Endothelial cell of umbilical vein (primary cell): ENCODE results near the gene RASGRP1. TPM values are rescaled to one million over a fixed set of nuclear protein-coding genes. Genes with fewer than 3 reads are reported as not detected.

Experiments
- BruUV-seq: library from RNA; stranded (reverse); fragments of 400-500 nt; replicated peaks from 2 replicates; lab custom pipeline; 2021; lab: Mats Ljungman, UMichigan
- CTCF ChIA-PET: fragments of 300-600, 350-600 bp; sonication (Branson Sonifier 250); formaldehyde crosslinking; loops from one replicate; lab custom pipeline; 2021; ENCODE audit warnings: antibody characterized with exemption, inconsistent platforms; lab: Charles Lee
- POLR2A ChIA-PET: fragments of 300-600, 350-600 bp; sonication (Branson Sonifier 250); formaldehyde crosslinking; loops from one replicate; lab custom pipeline; 2021; ENCODE audit warnings: antibody characterized with exemption, inconsistent platforms; lab: Charles Lee
- DNase-seq: peaks from one replicate; pipeline ENCODE4 v3.0.0-alpha.2; 2011; ENCODE audit warnings: low read depth, low spot score
- FAIRE-seq: peaks from 2 replicates; lab custom pipeline; 2011; peaks lifted over from hg19 to GRCh38; lab: Jason Lieb, UNC
- H2AFZ ChIP-seq: 2 replicates; pipeline ENCODE4 v1.6.0; 2012; ENCODE audit warnings: low read depth, low read length, control low read depth, inconsistent platforms
- H3K27ac ChIP-seq: 2 replicates; pipeline ENCODE4 v1.5.1; 2011; ENCODE audit warnings: low read depth, mild to moderate bottlenecking, control low read depth, low read length, moderate library complexity; ENCODE audit not compliant: insufficient read depth
- H3K27me3 ChIP-seq, 2 experiments: 2 replicates each; pipeline versions ENCODE4 v1.6.0 to v1.6.1; 2011; ENCODE audit warnings: low read length in 2 of 2, mixed read lengths in 1 of 2; ENCODE audit not compliant: control insufficient read depth in 2 of 2, insufficient read depth in 2 of 2
- H3K36me3 ChIP-seq, 2 experiments: 2 replicates in 1 of 2; 3 replicates in 1 of 2; pipeline ENCODE4 v1.5.1; 2011; ENCODE audit warnings: low read length in 2 of 2, mild to moderate bottlenecking in 1 of 2, moderate library complexity in 1 of 2; ENCODE audit not compliant: control insufficient read depth in 2 of 2, insufficient read depth in 2 of 2; ENCODE audit errors: extremely low read depth in 1 of 2
- H3K4me1 ChIP-seq: 3 replicates; pipeline ENCODE4 v1.5.1; 2011; ENCODE audit warnings: mild to moderate bottlenecking, low read length; ENCODE audit not compliant: control insufficient read depth, insufficient read depth; ENCODE audit errors: extremely low read depth
- H3K4me2 ChIP-seq: 2 replicates; pipeline ENCODE4 v1.6.1; 2011; ENCODE audit warnings: low read length, control low read depth, mixed read lengths; ENCODE audit not compliant: insufficient read depth
- H3K4me3 ChIP-seq, 3 experiments: fragments of 200-600 bp in 1 of 3; sonication (generic), shearing (Covaris generic) in 1 of 3; replicated peaks in 1 of 3; 2 replicates each; pipeline ENCODE4 v1.5.1; 2011 to 2016; ENCODE audit warnings: control low read depth in 3 of 3, low read length in 3 of 3, mild to moderate bottlenecking in 2 of 3, inconsistent platforms in 1 of 3, low read depth in 1 of 3, moderate library complexity in 1 of 3; ENCODE audit not compliant: insufficient read depth in 1 of 3
- H3K79me2 ChIP-seq: 2 replicates; pipeline ENCODE4 v1.6.0; 2012; ENCODE audit warnings: low read length, inconsistent platforms; ENCODE audit not compliant: control insufficient read depth, insufficient read depth
- H3K9ac ChIP-seq: replicated peaks from 2 replicates; pipeline ENCODE3; 2011; ENCODE audit warnings: low read length, control low read depth; ENCODE audit not compliant: insufficient read depth; ENCODE audit errors: extremely low read depth
- H3K9me1 ChIP-seq: replicated peaks from 3 replicates; pipeline ENCODE4 v1.6.0; 2011; ENCODE audit warnings: mild to moderate bottlenecking, low read length; ENCODE audit not compliant: control insufficient read depth, insufficient read depth; ENCODE audit errors: extremely low read depth
- H3K9me3 ChIP-seq: replicated peaks from 2 replicates; pipeline ENCODE4 v1.5.1; 2012; ENCODE audit warnings: low read length, inconsistent platforms; ENCODE audit not compliant: control insufficient read depth, insufficient read depth
- H4K20me1 ChIP-seq: replicated peaks from 2 replicates; pipeline ENCODE3; 2011; ENCODE audit warnings: mild to moderate bottlenecking, low read length; ENCODE audit not compliant: control insufficient read depth, insufficient read depth; ENCODE audit errors: extremely low read depth
- EZH2 ChIP-seq: IDR thresholded peaks from 2 replicates; pipeline ENCODE4 v1.6.1; 2012; ENCODE audit warnings: borderline replicate concordance, low read depth, mild to moderate bottlenecking, moderate library complexity, low read length, inconsistent platforms; ENCODE audit not compliant: severe bottlenecking
- FOS ChIP-seq: IDR thresholded peaks from 2 replicates; pipeline ENCODE4 v1.6.1; 2011; ENCODE audit warnings: mild to moderate bottlenecking, low read length, moderate library complexity, borderline replicate concordance; ENCODE audit not compliant: insufficient read depth
- GATA2 ChIP-seq: IDR thresholded peaks from 2 replicates; pipeline ENCODE4 v1.7.0; 2011; ENCODE audit warnings: low read depth, mild to moderate bottlenecking, moderate library complexity, mixed read lengths, low read length; ENCODE audit not compliant: insufficient read length, insufficient read depth
- JUN ChIP-seq: IDR thresholded peaks from 2 replicates; pipeline ENCODE4 v1.6.1; 2011; ENCODE audit warnings: borderline replicate concordance, low read depth; ENCODE audit not compliant: insufficient read length, insufficient read depth
- MYC ChIP-seq: IDR thresholded peaks from one replicate; pipeline ENCODE4 v1.6.1; 2011; ENCODE audit warnings: mild to moderate bottlenecking, low read depth, low read length
- POLR2A ChIP-seq: IDR thresholded peaks from 2 replicates; pipeline ENCODE4 v1.6.1; 2012; ENCODE audit warnings: low read depth, mild to moderate bottlenecking, control low read depth, low read length
- POLR2AphosphoS5 ChIP-seq: IDR thresholded peaks from 2 replicates; pipeline ENCODE4 v1.6.1; 2012; ENCODE audit warnings: low read depth, mild to moderate bottlenecking, control low read depth, low read length, moderate library complexity; ENCODE audit not compliant: insufficient read depth
- dilution Hi-C: fragments of 300-500 bp; cut with MboI; formaldehyde crosslinking; loops from one replicate; pipeline ENCODE4 v1.15.0; 2019; ENCODE audit warnings: low sequenced_read_pairs; ENCODE audit not compliant: extremely low pct_ligation_motif_present
- intact Hi-C: fragments of 100-400 bp; cut with micrococcal nuclease; formaldehyde crosslinking; loops from one replicate; pipeline ENCODE4 v1.10.0; 2022
- polyA plus RNA-seq, 4 experiments: library from polyadenylated mRNA; depleted of rRNA in 3 of 4; stranded (reverse) in 3 of 4; unstranded in 1 of 4; fragments of >200 nt; gene quantifications; 2 replicates each; pipeline versions ENCODE4 v1.2.1 to v1.2.3, GENCODE V29; 2011 to 2012; ENCODE audit warnings: missing spikeins in 1 of 4
- total RNA-seq: library from RNA; stranded (reverse); gene quantifications from 2 replicates; pipeline ENCODE4 v1.2.3, GENCODE V29; 2021
- TF ChIP-seq, protein P1 (sequence below): IDR thresholded peaks from 2 replicates; pipeline ENCODE4 v1.6.1; 2011; ENCODE audit not compliant: insufficient read depth, insufficient read length
- TF ChIP-seq, protein P2 (sequence below), 2 donors: IDR thresholded peaks; 1 replicate in 1 of 2; 2 replicates in 1 of 2; pipeline ENCODE4 v1.5.1; 2011; ENCODE audit warnings: low read length in 2 of 2, mild to moderate bottlenecking in 2 of 2, moderate library complexity in 2 of 2, control low read depth in 1 of 2, inconsistent platforms in 1 of 2, low read depth in 1 of 2; ENCODE audit not compliant: insufficient read depth in 1 of 2; ENCODE audit errors: extremely low read depth in 1 of 2

The RASGRP1 gene
- total and polyA plus RNA-seq, 2 donors (not counting 3 experiments of a cell fraction or from before 2014, with no cell fraction given), result 0.15 to 0.38 TPM

DNA sequence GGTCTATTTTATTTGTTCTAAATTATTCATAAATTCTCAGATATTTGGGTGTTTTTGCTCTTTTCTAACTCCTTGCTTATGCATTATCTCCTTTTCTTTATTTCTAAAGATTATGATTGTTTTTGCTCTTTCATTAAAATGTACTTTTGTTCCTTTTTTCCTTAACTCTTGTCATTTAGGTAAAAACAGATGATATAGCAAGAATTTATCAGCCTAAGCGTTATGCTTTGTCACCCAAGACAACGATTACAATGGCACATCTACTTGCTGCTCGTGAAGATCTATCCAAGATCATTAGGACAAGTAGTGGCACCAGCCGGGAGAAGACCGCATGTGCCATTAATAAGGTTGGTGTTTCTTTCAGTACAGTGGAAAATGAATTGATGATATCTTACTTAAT is 83.5 kb downstream of the RASGRP1 start:
- ChIA-PET POLR2A (no interaction called here), CTCF (interaction anchor here (0.7 kb wide), 1 partner anchor 65 kb away, joined by 3 read pairs; no protein-coding TSS in a partner anchor)
- no peak overlapping the region for H3K27ac ChIP-seq
- peaks cover 5% of the 10 kb centered on the region for H3K79me2 ChIP-seq
- BruUV-seq, result no TSS peak
- peaks cover 19% of the 10 kb centered on the region for H3K4me1 ChIP-seq
- DNase-seq, result no peak
- no peak overlapping the region for H2AFZ ChIP-seq
- peaks cover 3 to 8% of the 10 kb centered on the region in 2 experiments for H3K36me3 ChIP-seq
- dilution Hi-C loops (no loop called here), intact Hi-C loops (no loop called here)
- FAIRE-seq, result no peak
- H3K9ac ChIP-seq, result no peak overlapping the region
- no peak overlapping the region for H3K4me3 ChIP-seq
- TF ChIP-seq, protein P1, sequence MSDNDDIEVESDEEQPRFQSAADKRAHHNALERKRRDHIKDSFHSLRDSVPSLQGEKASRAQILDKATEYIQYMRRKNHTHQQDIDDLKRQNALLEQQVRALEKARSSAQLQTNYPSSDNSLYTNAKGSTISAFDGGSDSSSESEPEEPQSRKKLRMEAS, result no peak
- TF ChIP-seq POLR2AphosphoS5 (no peak), POLR2A (no peak), GATA2 (no peak), JUN (no peak), FOS (no peak), EZH2 (no peak), MYC (no peak)
- TF ChIP-seq, protein P2, sequence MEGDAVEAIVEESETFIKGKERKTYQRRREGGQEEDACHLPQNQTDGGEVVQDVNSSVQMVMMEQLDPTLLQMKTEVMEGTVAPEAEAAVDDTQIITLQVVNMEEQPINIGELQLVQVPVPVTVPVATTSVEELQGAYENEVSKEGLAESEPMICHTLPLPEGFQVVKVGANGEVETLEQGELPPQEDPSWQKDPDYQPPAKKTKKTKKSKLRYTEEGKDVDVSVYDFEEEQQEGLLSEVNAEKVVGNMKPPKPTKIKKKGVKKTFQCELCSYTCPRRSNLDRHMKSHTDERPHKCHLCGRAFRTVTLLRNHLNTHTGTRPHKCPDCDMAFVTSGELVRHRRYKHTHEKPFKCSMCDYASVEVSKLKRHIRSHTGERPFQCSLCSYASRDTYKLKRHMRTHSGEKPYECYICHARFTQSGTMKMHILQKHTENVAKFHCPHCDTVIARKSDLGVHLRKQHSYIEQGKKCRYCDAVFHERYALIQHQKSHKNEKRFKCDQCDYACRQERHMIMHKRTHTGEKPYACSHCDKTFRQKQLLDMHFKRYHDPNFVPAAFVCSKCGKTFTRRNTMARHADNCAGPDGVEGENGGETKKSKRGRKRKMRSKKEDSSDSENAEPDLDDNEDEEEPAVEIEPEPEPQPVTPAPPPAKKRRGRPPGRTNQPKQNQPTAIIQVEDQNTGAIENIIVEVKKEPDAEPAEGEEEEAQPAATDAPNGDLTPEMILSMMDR (IDR thresholded peaks at IDR 0.05; ENCODE audit: extremely low read depth in 1 of 2, insufficient read depth in 1 of 2, low read depth in 1 of 2, low read length in 2 of 2), result no peak
- H4K20me1 ChIP-seq, result no peaks in the 10 kb centered on the region
- no peaks in the 10 kb centered on the region for H3K9me1 ChIP-seq
- no peak overlapping the region for H3K4me2 ChIP-seq
- no peaks in the 10 kb centered on the region for H3K27me3 ChIP-seq
- H3K9me3 ChIP-seq, result no peaks in the 10 kb centered on the region
